Measurements from ENCODE around the gene ROBO1. TPM values are rescaled to one million over a fixed set of nuclear protein-coding genes. Genes with fewer than 3 reads are reported as not detected.

The ROBO1 gene
- total RNA-seq, 1 experiment from 2014 or later = 33.9 TPM

GRCh38 chr3:79392479-79392878 lies 375.3 kb downstream of the ROBO1 start:
- no peak for TF ChIP-seq CTCF (IDR thresholded peaks at IDR 0.05; ENCODE audit: unreplicated experiment)
- DNase-seq = no peak
- Mint-ChIP-seq H3K27ac (ENCODE audit: unreplicated experiment) (no peak overlapping the region), H3K4me1 (ENCODE audit: low read depth, unreplicated experiment) (no peaks in the 10 kb centered on the region), H3K36me3 (ENCODE audit: insufficient read depth, unreplicated experiment) (no peaks in the 10 kb centered on the region), H3K4me3 (ENCODE audit: low read depth, unreplicated experiment) (no peak overlapping the region), H3K9me3 (ENCODE audit: low read depth, unreplicated experiment) (peaks cover 5% of the 10 kb centered on the region), H3K27me3 (ENCODE audit: unreplicated experiment) (no peaks in the 10 kb centered on the region)
- intact Hi-C loops (cut with micrococcal nuclease; ENCODE audit: unreplicated experiment) = no loop called here
- CTCF ChIA-PET = interaction anchor here (0.6 kb wide), 1 partner anchor 196 kb away, joined by 4 read pairs; no protein-coding TSS in a partner anchor
- no TSS peak for BruUV-seq (replicated peaks)

GRCh38 chr3:79390352-79390751 lies 377.4 kb downstream of the ROBO1 start:
- Mint-ChIP-seq H3K4me1 (ENCODE audit: low read depth, unreplicated experiment) (no peaks in the 10 kb centered on the region), H3K9me3 (ENCODE audit: low read depth, unreplicated experiment) (peaks cover 5% of the 10 kb centered on the region), H3K36me3 (ENCODE audit: insufficient read depth, unreplicated experiment) (no peaks in the 10 kb centered on the region), H3K4me3 (ENCODE audit: low read depth, unreplicated experiment) (no peak overlapping the region), H3K27me3 (ENCODE audit: unreplicated experiment) (no peaks in the 10 kb centered on the region), H3K27ac (ENCODE audit: unreplicated experiment) (no peak overlapping the region)
- TF ChIP-seq CTCF (IDR thresholded peaks at IDR 0.05; ENCODE audit: unreplicated experiment) = no peak
- no TSS peak for BruUV-seq (replicated peaks)
- DNase-seq = no peak
- CTCF ChIA-PET = no interaction called here
- intact Hi-C loops (cut with micrococcal nuclease; ENCODE audit: unreplicated experiment) = no loop called here

- H3K27me3 Mint-ChIP-seq (ENCODE audit: unreplicated experiment) = no peaks in the 10 kb centered on the region
- H3K27ac Mint-ChIP-seq (ENCODE audit: unreplicated experiment) = no peak overlapping the region
- no peaks in the 10 kb centered on the region for H3K36me3 Mint-ChIP-seq (ENCODE audit: insufficient read depth, unreplicated experiment)
- intact Hi-C loops (cut with micrococcal nuclease; ENCODE audit: unreplicated experiment) = no loop called here
- no TSS peak for BruUV-seq (replicated peaks)
- DNase-seq = no peak
- peaks cover under 1% of the 10 kb centered on the region for H3K9me3 Mint-ChIP-seq (ENCODE audit: low read depth, unreplicated experiment)
- no peak overlapping the region for H3K4me3 Mint-ChIP-seq (ENCODE audit: low read depth, unreplicated experiment)
- TF ChIP-seq CTCF (IDR thresholded peaks at IDR 0.05; ENCODE audit: unreplicated experiment) = no peak
- H3K4me1 Mint-ChIP-seq (ENCODE audit: low read depth, unreplicated experiment) = no peaks in the 10 kb centered on the region
- CTCF ChIA-PET = no interaction called here
These were observed 382.6 kb downstream of the ROBO1 start for GRCh38 chr3:79385211-79385610.

- no TSS peak for BruUV-seq (replicated peaks)
- H3K4me3 Mint-ChIP-seq (ENCODE audit: low read depth, unreplicated experiment) = no peak overlapping the region
- intact Hi-C loops (cut with micrococcal nuclease; ENCODE audit: unreplicated experiment) = no loop called here
- no peak overlapping the region for H3K27ac Mint-ChIP-seq (ENCODE audit: unreplicated experiment)
- H3K4me1 Mint-ChIP-seq (ENCODE audit: low read depth, unreplicated experiment) = no peaks in the 10 kb centered on the region
- CTCF ChIA-PET = no interaction called here
- no peaks in the 10 kb centered on the region for H3K27me3 Mint-ChIP-seq (ENCODE audit: unreplicated experiment)
- no peak for TF ChIP-seq CTCF (IDR thresholded peaks at IDR 0.05; ENCODE audit: unreplicated experiment)
- H3K9me3 Mint-ChIP-seq (ENCODE audit: low read depth, unreplicated experiment) = no peaks in the 10 kb centered on the region
- DNase-seq = no peak
- no peaks in the 10 kb centered on the region for H3K36me3 Mint-ChIP-seq (ENCODE audit: insufficient read depth, unreplicated experiment)
These were observed 384.3 kb downstream of the ROBO1 start for GRCh38 chr3:79383402-79384012.
